Tibial nerve (tissue), 4 donors: ENCODE results near the gene GUK1. TPM values are rescaled to one million over a fixed set of nuclear protein-coding genes. Genes with fewer than 3 reads are reported as not detected.

Experiments used
- DNase-seq, 2 donors: peaks; one replicate each; pipeline ENCODE4 v3.0.0-alpha.2; 2019; ENCODE audit warnings: low spot score in 2 of 2
- H3K27ac ChIP-seq, 4 donors: fragments of 200-600 bp; sonication (generic) in 3 of 4; one replicate each; pipeline ENCODE4 v1.5.1; 2017 to 2019; ENCODE audit warnings: mild to moderate bottlenecking in 1 of 4
- H3K27me3 ChIP-seq, 2 donors: fragments of 200-600 bp; sonication (generic) in 1 of 2; one replicate each; pipeline versions ENCODE4 v1.5.1 to v1.6.0; 2017 to 2019
- H3K36me3 ChIP-seq, 3 donors: fragments of 200-600 bp; sonication (generic); one replicate each; pipeline ENCODE4 v1.5.1; 2018 to 2019
- H3K4me1 ChIP-seq, 4 donors: fragments of 200-600 bp; sonication (generic) in 3 of 4; one replicate each; pipeline ENCODE4 v1.5.1; 2017 to 2019
- H3K4me3 ChIP-seq, 4 donors: fragments of 200-600 bp; sonication (generic) in 3 of 4; one replicate each; pipeline ENCODE4 v1.5.1; 2017 to 2019; ENCODE audit warnings: mild to moderate bottlenecking in 1 of 4, moderate library complexity in 1 of 4
- H3K9me3 ChIP-seq, 4 donors: fragments of 200-600 bp; sonication (generic) in 3 of 4; one replicate each; pipeline ENCODE4 v1.5.1; 2017 to 2019
- EP300 ChIP-seq, 2 donors: sonication (generic); formaldehyde crosslinking; IDR thresholded peaks; one replicate each; pipeline ENCODE4 v1.6.1; 2017; ENCODE audit warnings: antibody characterized with exemption in 2 of 2, mild to moderate bottlenecking in 1 of 2
- POLR2A ChIP-seq, 2 donors: fragments of 450-650 bp; IDR thresholded peaks; one replicate each; pipeline ENCODE4 v1.6.1; 2017; ENCODE audit warnings: antibody characterized with exemption in 2 of 2, mild to moderate bottlenecking in 2 of 2, moderate library complexity in 2 of 2
- WGBS, 2 donors: methylation state at CpG; one replicate each; pipeline ENCODE4 v1.1.5; 2018; 5-methylcytosine and 5-hydroxymethylcytosine counted together
- total RNA-seq, 4 donors: library from RNA; depleted of rRNA; stranded (reverse); fragments of >200 nt; gene quantifications; one replicate each; pipeline ENCODE4 v1.1.0, GENCODE V29; 2016
- TF ChIP-seq, protein P1 (sequence below), 5 experiments: fragments of 200-600 bp in 3 of 5; fragments of 450-650 bp in 2 of 5; sonication (generic) in 3 of 5; IDR thresholded peaks; one replicate each; pipeline ENCODE4 v1.5.1; 2016 to 2019; ENCODE audit warnings: antibody characterized with exemption in 5 of 5, mild to moderate bottlenecking in 3 of 5, moderate library complexity in 2 of 5

GUK1 gene
- total RNA-seq, 4 donors from 2014 or later: 501 to 540 (median 510) TPM

DNA sequence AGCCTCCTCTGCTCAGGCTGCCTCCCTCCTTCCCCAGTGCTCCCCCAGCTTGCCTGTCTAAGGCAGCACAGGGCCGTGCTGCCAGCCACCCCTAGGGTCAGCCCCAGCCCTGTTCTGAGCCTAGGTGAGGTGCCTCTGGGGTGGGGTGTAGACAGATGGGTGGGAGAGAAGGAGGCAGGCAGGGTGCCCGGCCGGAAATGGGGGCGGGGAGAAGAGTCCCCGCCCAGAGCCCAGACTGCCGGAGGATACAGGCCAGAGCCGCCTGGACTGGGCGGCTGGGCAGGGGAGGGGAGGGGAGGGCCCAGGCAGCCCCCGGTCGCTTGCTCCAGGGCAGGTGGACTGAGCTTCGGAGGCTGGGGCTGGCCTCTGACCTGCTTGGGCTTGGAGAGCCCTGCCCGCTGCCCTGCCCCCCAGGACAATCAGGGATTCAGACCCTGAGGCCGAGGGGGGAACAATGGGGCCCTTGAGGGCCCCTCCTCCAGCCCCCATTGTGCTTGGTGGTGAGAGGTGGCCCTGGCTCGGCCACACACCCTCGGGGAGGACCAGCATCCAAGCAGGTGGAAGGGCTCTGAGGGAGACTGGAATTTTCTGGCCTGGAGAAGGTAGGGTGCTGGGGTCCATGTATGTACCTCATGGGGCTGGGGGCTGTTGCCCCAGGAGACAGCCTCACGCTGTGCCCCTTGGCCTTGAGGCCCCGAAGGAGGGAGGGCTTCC is 9.5 kb downstream of the GUK1 start, which contains the start of gene GJC2:
TSS of gene GJC2 (plus strand) at position 525 of the 714 bp plus-strand sequence. CDS start 7,829 bp downstream, outside the sequence.
- Histone ChIP-seq H3K36me3 (peaks cover 0 to 39% (median 7%) of the 10 kb centered on the region in 3 donors), H3K4me1 (peaks cover 0 to 71% (median 35%) of the 10 kb centered on the region in 4 donors), H3K27me3 (no peaks in the 10 kb centered on the region), H3K9me3 (no peaks in the 10 kb centered on the region), H3K4me3 (peak within 1 kb of the TSS; percentile 3 to 35 (median 16)), H3K27ac (peak within 1 kb of the TSS; percentile 77 to 96 (median 88))
- DNase-seq: peak in 1 of 2 donors; percentile 45
- 20 to 28% methylated on average over 10 to 17 of the region's 17 CpGs for WGBS, 2 donors
- TF ChIP-seq, protein P1, sequence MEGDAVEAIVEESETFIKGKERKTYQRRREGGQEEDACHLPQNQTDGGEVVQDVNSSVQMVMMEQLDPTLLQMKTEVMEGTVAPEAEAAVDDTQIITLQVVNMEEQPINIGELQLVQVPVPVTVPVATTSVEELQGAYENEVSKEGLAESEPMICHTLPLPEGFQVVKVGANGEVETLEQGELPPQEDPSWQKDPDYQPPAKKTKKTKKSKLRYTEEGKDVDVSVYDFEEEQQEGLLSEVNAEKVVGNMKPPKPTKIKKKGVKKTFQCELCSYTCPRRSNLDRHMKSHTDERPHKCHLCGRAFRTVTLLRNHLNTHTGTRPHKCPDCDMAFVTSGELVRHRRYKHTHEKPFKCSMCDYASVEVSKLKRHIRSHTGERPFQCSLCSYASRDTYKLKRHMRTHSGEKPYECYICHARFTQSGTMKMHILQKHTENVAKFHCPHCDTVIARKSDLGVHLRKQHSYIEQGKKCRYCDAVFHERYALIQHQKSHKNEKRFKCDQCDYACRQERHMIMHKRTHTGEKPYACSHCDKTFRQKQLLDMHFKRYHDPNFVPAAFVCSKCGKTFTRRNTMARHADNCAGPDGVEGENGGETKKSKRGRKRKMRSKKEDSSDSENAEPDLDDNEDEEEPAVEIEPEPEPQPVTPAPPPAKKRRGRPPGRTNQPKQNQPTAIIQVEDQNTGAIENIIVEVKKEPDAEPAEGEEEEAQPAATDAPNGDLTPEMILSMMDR (IDR thresholded peaks at IDR 0.05): no peak
- TF ChIP-seq POLR2A (IDR thresholded peaks at IDR 0.05) (peak in 1 of 2 donors; percentile 38), EP300 (IDR thresholded peaks at IDR 0.05) (peak in 1 of 2 donors; percentile 32)

DNA sequence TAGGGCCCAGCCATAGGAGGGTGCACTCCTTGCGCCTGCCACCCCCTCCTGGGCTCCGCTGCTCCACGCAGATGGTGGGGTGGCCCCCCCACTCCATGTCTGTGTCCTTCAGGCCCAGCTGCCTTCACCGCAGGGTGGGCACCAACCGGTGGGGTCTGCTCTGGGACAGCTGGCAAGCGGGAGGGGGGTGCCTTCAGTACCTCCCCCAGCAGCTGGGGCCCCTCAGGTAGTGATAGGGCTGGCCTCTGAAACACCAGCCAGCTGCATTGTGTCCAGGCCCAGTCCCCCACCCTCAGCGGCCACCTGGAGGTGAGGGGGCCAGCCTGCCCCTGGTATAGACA is 10.0 kb downstream of the GUK1 start:
- peak overlapping the region; percentile 77 to 96 (median 88) for H3K27ac ChIP-seq

DNA sequence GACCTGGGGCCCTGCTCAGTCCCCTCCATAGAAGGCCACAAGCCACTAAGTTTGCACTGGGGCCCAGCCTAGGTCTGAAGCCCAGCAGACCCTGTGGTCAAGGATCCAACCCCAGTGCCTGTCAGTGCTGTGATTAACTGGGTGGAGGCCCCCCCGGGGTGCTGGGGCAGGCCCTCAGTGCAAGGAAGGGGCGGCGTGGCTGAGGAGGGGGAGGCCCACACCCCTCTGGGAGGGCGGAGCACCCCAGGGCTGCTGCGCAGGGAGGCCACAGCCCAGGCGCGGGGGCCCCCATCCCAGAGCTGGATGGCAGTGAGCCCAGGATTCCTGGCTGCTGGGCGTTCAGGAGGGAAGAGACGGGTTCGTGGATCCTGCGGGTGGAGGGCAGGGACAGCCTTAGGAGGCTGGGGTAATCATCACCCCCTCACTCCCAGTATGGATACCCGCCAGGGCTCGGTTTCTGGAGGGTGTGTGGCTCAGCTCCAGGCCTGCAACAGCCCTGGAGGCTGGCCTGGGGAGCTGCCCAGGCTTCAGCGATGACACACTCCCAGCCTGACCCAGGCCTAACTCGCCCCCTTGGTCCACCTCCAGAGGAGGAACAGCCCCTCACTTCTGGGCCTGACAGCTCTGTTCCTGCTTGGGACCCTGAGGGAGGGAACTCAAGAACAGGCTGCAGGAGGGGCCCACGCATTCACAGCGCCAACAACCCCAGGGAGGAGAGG is 10.5 kb downstream of the GUK1 start:
- TF ChIP-seq EP300 (IDR thresholded peaks at IDR 0.05) (peak in 1 of 2 donors; percentile 61), POLR2A (IDR thresholded peaks at IDR 0.05) (peak in 1 of 2 donors; percentile 17)
- TF ChIP-seq, protein P1 (IDR thresholded peaks at IDR 0.05): no peak

More for the DNA sequence above, 10.0 kb downstream of the GUK1 start:
- TF ChIP-seq EP300 (IDR thresholded peaks at IDR 0.05): no peak
- TF ChIP-seq, protein P1 (IDR thresholded peaks at IDR 0.05): no peak
- Histone ChIP-seq H3K36me3 (peaks cover 0 to 36% (median 7%) of the 10 kb centered on the region in 3 donors), H3K4me1 (peaks cover 0 to 66% (median 32%) of the 10 kb centered on the region in 4 donors), H3K27me3 (no peaks in the 10 kb centered on the region), H3K9me3 (no peaks in the 10 kb centered on the region), H3K4me3 (peak overlapping the region; percentile 3 to 35 (median 16))
- WGBS, 2 donors: 52 to 80% methylated on average over 1 to 5 of the region's 7 CpGs
- DNase-seq: peak in 1 of 2 donors; percentile 12

DNA sequence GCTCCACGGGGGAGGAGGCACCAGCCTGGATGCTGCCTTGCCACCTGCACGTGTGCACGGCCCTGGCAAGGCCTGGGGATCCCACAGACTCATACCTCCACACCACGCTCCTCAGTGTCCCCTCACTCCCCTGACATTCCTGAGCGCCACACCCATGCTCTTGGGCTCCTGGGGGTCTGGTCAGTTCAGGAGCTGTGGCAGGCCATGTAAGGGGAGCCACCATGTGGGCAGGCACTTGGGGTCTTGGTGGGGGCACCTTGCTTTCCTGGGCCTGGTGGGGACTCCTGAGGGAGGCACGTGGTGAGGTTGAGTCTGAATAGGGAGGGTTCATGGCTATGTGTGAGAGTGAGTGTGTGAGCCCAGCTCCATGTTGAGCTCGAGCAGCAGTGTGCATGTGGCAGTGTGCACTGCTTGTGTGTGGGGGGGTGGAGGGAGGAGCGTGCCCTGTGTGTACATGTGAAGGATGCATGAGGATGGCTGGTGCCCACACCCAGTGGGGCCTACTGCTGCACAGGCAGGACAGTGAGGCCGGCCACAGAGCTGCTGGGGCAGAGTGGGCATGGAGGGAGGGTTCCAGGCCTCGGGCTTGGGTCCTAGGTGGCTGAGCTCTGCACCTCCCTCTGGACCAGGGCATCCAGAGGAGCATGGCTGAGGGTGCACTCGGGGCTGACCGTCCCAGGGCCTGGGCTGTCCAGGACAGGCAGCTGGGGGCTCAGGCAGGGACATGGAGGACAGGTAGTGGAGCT is 11.3 kb downstream of the GUK1 start:
- H3K27me3 ChIP-seq: no peaks in the 10 kb centered on the region
- TF ChIP-seq EP300 (IDR thresholded peaks at IDR 0.05) (no peak), POLR2A (IDR thresholded peaks at IDR 0.05) (no peak)
- TF ChIP-seq, protein P1 (IDR thresholded peaks at IDR 0.05): no peak
- H3K9me3 ChIP-seq: no peaks in the 10 kb centered on the region
- H3K27ac ChIP-seq: peak overlapping the region; percentile 77 to 96 (median 88)
- peak overlapping the region in 3 of 4 donors; percentile 14 to 35 (median 19) for H3K4me3 ChIP-seq
- peaks cover 0 to 23% (median 7%) of the 10 kb centered on the region in 3 donors for H3K36me3 ChIP-seq
- peaks cover 0 to 64% (median 32%) of the 10 kb centered on the region in 4 donors for H3K4me1 ChIP-seq
- peak in 1 of 2 donors; percentile 12 for DNase-seq
- WGBS, 2 donors: 57 to 65% methylated on average over 11 of the region's 12 CpGs

More for the DNA sequence above, 10.5 kb downstream of the GUK1 start:
- peak in 1 of 2 donors; percentile 53 for DNase-seq
- no peaks in the 10 kb centered on the region for H3K27me3 ChIP-seq
- WGBS, 2 donors: 21 to 24% methylated on average over 9 to 14 of the region's 17 CpGs
- peak overlapping the region; percentile 3 to 35 (median 16) for H3K4me3 ChIP-seq
- H3K4me1 ChIP-seq: peaks cover 0 to 61% (median 32%) of the 10 kb centered on the region in 4 donors
- peak overlapping the region; percentile 77 to 96 (median 88) for H3K27ac ChIP-seq
- peaks cover 0 to 31% (median 7%) of the 10 kb centered on the region in 3 donors for H3K36me3 ChIP-seq
- no peaks in the 10 kb centered on the region for H3K9me3 ChIP-seq
